ENCODE measurements around the gene PIM2.

The PIM2 gene

GRCh38 chrX:48918643-48919340, at the start of gene PIM2:
Gene PIM2, minus strand, starts transcription at chrX:48919024. Its CDS starts 190 bp downstream, at chrX:48918834.
- DNase-seq = peak; percentile 96

DNA sequence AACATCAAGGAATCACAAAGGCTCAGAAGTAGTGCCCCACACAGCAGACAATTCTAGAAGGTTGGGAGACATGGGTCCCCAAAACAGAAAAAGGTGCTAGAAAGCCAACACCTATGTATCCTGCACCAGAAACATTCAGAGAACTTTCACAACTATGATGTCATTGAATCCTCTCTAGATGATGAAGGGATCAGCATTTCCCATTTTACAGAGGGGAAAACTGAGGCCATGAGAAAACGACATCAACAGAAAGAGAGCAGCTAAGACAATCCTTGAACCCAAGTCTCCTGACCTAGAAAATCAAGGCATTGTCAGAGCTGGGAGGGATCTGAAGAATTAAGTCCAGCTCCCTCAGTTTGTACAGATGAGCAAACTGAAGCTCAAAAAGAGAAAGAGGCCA, 49.6 kb upstream of the PIM2 start:
- DNase-seq = no peak

- DNase-seq = no peak
Observed at GRCh38 chrX:48966796-48967579, 48.2 kb upstream of the PIM2 start.

DNA sequence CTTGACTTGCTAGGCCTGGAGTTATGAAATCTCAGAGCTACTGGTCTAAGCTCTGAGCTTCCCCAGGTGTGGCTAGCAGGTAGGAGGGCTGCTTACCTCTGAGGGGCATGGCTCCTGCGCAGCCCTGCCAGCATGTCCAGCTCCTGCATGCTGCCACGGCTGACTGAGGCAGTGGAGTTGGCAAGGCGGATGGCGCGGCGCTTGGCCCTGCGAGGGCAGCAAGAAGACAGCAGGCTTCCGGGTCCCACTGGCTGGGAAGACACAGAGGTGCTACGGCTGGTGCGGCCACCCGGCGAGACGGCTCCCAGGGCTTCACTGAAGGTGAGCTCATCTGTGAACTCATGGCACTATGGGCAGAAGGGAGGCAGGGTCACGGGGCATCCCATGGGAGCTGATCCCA, 47.1 kb upstream of the PIM2 start:
- DNase-seq = no peak

DNA sequence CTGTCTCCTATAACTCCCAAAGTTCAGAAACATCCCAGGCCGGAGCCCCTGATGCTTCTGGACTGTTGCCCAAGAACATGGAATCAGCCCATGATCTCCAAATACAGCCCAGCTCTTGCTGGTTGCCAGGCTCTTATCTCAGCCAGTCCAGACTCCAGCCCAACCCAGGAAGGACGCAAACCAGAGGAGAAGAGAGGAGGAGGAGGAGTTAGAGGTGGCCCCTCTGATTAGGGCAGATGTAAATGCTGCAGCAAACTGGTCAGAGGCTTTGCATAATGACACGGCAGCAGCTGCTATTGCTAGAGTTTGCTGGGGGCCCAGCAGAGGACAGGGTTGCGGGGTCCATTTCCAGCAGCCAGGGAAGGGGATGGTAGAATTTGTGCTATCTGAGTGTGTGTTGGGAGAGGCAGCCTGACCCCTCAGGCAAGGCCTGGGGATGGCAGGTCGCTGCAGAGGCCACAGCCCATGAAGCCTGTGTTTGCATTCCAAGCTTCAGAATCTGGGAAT, 42.8 kb upstream of the PIM2 start:
- no peak for DNase-seq

GRCh38 chrX:48960291-48960690, 41.5 kb upstream of the PIM2 start:
- no peak for DNase-seq

DNA sequence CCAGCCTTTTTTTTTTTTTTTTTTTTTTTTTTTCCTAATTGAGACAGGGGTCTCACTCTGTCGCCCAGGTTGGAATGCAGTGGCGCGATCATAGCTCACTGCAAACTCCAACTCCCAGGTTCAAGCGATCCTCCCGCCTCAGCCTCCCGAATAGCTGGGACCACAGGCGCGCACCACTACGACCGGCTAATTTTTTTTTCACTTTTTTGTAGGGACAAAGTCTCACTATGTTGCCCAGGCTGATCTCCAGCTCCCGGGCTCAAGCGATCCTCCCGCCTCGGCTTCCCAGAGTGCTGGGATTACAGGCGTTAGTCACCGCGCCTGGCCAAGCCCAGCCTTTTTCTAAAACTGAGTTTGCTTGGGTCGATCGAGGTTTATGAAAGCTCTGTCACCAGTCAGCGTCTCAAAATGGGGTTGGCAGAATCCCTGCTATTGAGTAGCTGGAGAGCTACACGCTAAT, 39.8 kb upstream of the PIM2 start:
- no peak for DNase-seq

GRCh38 chrX:48957827-48958634, 39.2 kb upstream of the PIM2 start:
- peak; percentile 98 for DNase-seq

GRCh38 chrX:48957477-48957826, 38.6 kb upstream of the PIM2 start, which contains the start of gene OTUD5:
Gene OTUD5, minus strand, starts transcription at chrX:48957607. Its CDS starts 37 bp downstream, at chrX:48957570.
- peak; percentile 66 for DNase-seq

GRCh38 chrX:48956728-48957414, 38.0 kb upstream of the PIM2 start:
- DNase-seq = no peak

- no peak for DNase-seq
Observed at GRCh38 chrX:48948589-48948988, 29.8 kb upstream of the PIM2 start.

GRCh38 chrX:48945517-48946348, 26.9 kb upstream of the PIM2 start:
- DNase-seq = peak; percentile 0

- no peak for DNase-seq
Observed at GRCh38 chrX:48942895-48943294, 24.1 kb upstream of the PIM2 start.

GRCh38 chrX:48940404-48940955, 21.7 kb upstream of the PIM2 start:
- DNase-seq = no peak

DNA sequence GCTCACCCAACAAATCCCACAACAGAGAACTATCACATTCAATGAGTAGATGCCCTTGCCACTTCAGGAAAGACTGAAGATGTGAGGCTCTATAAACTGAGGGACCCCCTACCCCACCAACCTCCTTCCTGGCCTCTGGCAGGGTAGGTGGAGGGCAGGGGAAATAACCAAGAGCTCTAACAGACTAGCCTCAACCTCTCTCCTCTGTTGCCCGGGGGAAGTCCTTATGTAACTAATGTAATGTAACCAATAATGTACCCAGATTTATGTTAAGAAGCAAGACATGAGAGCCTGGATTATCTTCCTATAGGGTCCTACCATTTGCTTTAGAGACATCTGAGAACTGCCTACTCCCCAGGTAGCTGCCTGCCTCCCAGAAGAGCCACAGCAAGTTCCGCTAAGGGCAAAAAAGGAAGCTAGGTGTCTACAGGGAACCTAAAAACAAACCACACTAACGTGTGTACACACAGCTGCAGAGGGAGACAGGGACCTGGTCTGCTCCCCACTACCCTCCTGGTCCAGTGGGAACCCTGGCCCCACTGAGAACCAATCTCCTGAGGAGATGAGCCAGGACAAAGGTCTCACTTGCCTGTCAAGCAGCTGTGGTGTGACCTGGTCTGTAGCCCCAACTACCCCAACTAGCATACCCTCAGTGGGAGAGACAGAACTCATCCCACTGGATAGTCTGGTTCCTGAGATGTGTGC, 20.9 kb upstream of the PIM2 start:
- DNase-seq = no peak

DNA sequence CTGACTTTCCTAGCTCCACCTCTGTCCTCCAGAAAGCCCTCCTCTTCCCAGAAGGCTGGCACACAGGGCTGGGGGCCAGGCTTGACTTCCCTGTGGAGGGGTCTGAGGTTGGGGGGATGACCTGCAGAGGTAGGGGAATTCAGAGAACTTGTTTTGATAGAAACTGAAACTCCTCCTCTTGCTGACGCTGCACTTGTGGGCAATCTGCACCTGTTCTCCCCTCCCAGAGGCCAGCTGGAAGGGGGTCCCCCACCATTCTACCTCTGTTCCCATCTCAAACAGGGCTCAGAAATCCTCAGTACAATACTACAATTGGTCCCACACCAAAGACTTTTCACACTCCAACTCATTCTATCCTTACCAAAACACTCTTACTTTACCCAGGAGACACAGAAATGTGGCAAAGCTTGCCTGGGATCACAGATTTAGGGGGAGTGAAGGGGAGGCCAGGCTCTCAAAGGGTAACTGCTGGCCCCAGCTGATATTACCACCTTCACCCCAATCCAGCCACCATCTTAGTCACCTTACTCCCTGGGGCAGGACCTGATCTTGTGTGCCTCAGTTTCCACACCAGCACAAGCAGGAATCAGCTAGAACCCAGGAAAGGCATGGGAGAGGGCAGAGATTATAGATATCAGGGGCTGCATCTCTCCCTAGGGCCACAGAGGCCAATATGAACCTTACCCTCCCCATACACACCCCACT, 20.0 kb upstream of the PIM2 start:
- DNase-seq = no peak

- DNase-seq = no peak
Observed at GRCh38 chrX:48937054-48937907, 18.5 kb upstream of the PIM2 start.

GRCh38 chrX:48936429-48937053, 17.7 kb upstream of the PIM2 start:
- no peak for DNase-seq

DNA sequence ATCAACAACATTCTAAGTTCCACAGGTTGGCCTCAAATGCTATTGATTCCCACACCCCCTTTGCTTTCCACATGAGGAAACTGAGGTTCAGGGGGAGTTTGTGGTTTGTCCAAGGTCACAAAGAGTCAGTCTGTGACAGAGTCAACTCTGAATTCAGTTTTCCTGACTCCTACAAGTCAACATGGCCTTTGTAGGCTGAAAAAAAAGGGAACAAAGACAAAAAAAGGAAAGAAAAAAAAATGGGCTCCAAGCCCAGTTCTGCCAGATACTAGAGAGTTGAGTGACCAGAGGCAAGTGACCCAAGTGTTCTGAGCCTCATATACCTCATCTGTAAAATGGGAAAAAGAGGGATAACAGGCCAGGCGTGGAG, 16.5 kb upstream of the PIM2 start:
- no peak for DNase-seq
